BLaER1 (cell line): ENCODE measurements around the gene SLC38A8.

Experiments
- H3K27ac ChIP-seq: shearing (Covaris generic); formaldehyde crosslinking; 2 replicates; pipeline ENCODE4 v1.8.1; 2022
- H3K27me3 ChIP-seq: shearing (Covaris generic); formaldehyde crosslinking; 2 replicates; pipeline ENCODE4 v1.8.1; 2022
- H3K36me3 ChIP-seq: shearing (Covaris generic); formaldehyde crosslinking; 2 replicates; pipeline ENCODE4 v1.8.1; 2022
- H3K4me1 ChIP-seq: shearing (Covaris generic); formaldehyde crosslinking; 2 replicates; pipeline ENCODE4 v1.8.1; 2022
- H3K4me2 ChIP-seq: shearing (Covaris generic); formaldehyde crosslinking; 2 replicates; pipeline ENCODE4 v1.8.1; 2022
- H3K4me3 ChIP-seq: shearing (Covaris generic); formaldehyde crosslinking; 2 replicates; pipeline ENCODE4 v1.8.1; 2022
- H3K9ac ChIP-seq: shearing (Covaris generic); formaldehyde crosslinking; 2 replicates; pipeline ENCODE4 v1.8.1; 2022
- H3K9me3 ChIP-seq: shearing (Covaris generic); formaldehyde crosslinking; 2 replicates; pipeline ENCODE4 v1.8.1; 2022
- H4K20me1 ChIP-seq: shearing (Covaris generic); formaldehyde crosslinking; 2 replicates; pipeline ENCODE4 v1.8.1; 2022
- Cebpa-rat ChIP-seq: shearing (Covaris generic); IDR thresholded peaks from 2 replicates; pipeline ENCODE4 v1.8.1; 2022

SLC38A8 gene

DNA sequence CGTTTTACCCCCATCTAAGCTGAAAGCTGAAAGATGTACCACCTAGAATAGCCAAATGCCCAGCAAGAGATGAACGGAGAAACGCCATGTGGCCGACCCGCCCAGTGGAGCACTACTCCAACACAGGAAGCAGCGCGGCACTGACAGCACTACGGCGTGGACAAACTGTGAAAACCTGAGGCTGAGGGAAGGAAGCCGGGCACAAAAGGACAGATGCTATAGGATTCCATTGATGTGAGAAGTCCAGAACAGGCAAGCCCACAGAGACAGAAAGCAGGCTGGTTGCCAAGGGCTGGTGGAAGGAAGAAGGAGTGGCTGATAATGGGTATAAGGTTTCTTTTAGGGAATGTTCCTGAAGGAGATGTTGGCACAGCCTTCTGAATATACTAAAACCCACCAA lies 29.4 kb upstream of the SLC38A8 start:
- peaks cover 71% of the 10 kb centered on the region for H4K20me1 ChIP-seq
- H3K9ac ChIP-seq: no peak overlapping the region
- no peaks in the 10 kb centered on the region; the same call in 1 of the 2 replicates for H3K4me1 ChIP-seq
- no peaks in the 10 kb centered on the region for H3K27me3 ChIP-seq
- no peak for TF ChIP-seq Cebpa-rat
- H3K9me3 ChIP-seq: no peaks in the 10 kb centered on the region
- no peak overlapping the region for H3K4me2 ChIP-seq
- no peak overlapping the region for H3K27ac ChIP-seq
- H3K36me3 ChIP-seq: peaks cover 97% of the 10 kb centered on the region
- H3K4me3 ChIP-seq: no peak overlapping the region

DNA sequence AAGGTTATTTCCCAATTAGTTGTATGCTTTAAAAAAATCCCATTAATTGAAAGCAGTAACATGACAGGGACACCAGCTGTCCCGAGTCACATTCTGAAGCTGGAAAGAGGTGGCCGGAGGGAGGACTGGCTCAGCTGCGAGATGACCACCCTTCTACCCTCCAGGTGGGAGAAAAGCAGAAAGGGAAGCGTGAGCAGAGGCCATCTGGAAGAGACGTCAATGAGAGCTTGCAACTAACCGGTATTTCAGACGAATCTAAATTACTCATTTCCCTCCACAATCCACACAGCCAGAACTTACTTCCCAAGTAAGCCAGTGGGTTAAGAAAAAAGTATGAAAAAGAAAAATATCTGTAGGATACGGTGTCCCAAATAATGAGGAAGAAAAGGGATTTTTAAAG lies 28.5 kb upstream of the SLC38A8 start:
- H3K9me3 ChIP-seq: no peaks in the 10 kb centered on the region
- H3K27me3 ChIP-seq: no peaks in the 10 kb centered on the region
- H3K4me2 ChIP-seq: no peak overlapping the region
- no peak overlapping the region for H3K4me3 ChIP-seq
- H3K27ac ChIP-seq: no peak overlapping the region
- H3K36me3 ChIP-seq: peaks cover 95% of the 10 kb centered on the region
- H3K4me1 ChIP-seq: no peaks in the 10 kb centered on the region; the same call in 1 of the 2 replicates
- H3K9ac ChIP-seq: no peak overlapping the region
- peaks cover 69% of the 10 kb centered on the region for H4K20me1 ChIP-seq
- no peak for TF ChIP-seq Cebpa-rat

- no peaks in the 10 kb centered on the region for H3K9me3 ChIP-seq
- H3K4me2 ChIP-seq: no peak overlapping the region
- no peak for TF ChIP-seq Cebpa-rat
- H3K4me1 ChIP-seq: no peaks in the 10 kb centered on the region
- H3K4me3 ChIP-seq: no peak overlapping the region
- peaks cover 96% of the 10 kb centered on the region for H3K36me3 ChIP-seq
- H3K9ac ChIP-seq: no peak overlapping the region
- no peak overlapping the region for H3K27ac ChIP-seq
- H3K27me3 ChIP-seq: no peaks in the 10 kb centered on the region
- peaks cover 60% of the 10 kb centered on the region for H4K20me1 ChIP-seq
Observed at GRCh38 chr16:84069540-84069939, 26.9 kb upstream of the SLC38A8 start.

DNA sequence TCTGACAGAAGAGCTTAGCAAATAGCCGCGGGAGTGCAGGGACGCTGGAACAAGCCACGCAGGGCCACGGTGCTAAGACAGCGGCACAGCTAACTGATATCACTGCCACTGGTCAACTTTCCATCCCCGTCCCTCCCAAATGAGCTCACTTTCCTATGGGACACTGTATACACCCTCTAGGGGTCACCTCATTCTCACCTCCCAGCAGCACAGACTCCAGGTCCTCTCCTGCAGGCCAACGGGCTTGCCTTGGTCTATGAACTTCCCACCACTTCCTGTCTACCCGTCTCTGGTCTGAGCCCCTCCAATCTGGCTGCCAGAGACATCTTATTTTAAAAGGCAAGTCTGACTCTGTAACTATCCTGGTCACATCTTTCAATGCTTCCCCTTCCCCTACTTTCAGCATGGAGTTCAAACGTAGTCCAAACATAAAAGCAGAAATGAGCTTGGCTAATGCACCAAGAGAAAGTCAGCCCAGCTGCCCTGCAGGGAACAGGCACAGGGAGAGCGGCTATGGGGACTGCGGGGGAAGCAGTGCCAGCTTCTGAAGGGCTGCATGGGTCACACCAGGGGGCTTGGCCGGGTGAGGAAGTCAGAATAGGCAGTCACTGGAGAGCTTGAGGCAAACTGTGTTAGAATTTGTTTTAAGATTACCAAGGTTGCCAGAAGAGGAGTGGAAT lies 26.3 kb upstream of the SLC38A8 start:
- Histone ChIP-seq H3K27ac (no peak overlapping the region), H3K36me3 (peaks cover 96% of the 10 kb centered on the region), H3K4me2 (no peak overlapping the region), H4K20me1 (peaks cover 64% of the 10 kb centered on the region), H3K4me1 (no peaks in the 10 kb centered on the region), H3K4me3 (no peak overlapping the region), H3K9me3 (no peaks in the 10 kb centered on the region), H3K27me3 (no peaks in the 10 kb centered on the region), H3K9ac (no peak overlapping the region)
- TF ChIP-seq Cebpa-rat: no peak

DNA sequence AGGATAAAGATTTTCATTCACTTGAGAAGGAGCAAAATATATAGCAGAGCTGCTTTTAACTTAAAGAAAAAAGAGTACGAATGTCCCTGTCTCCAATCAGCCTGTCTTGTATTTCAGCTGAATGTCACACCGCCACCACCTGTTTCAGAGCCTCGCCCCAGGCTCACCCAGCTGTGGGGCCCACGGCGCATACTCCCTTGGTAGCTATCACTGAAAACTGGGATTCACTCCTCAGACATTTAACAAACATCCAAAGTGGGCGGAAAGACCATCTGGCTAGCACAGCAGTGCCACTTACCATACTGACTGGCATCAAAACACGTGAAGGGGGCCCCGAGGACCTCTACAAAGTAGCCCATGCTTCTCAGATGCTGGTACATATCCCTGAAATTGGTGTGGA lies 25.4 kb upstream of the SLC38A8 start:
- Histone ChIP-seq H3K9ac (no peak overlapping the region), H4K20me1 (peaks cover 70% of the 10 kb centered on the region), H3K4me2 (no peak overlapping the region), H3K36me3 (peaks cover 96% of the 10 kb centered on the region), H3K27me3 (no peaks in the 10 kb centered on the region), H3K4me1 (no peaks in the 10 kb centered on the region), H3K27ac (no peak overlapping the region), H3K9me3 (no peaks in the 10 kb centered on the region), H3K4me3 (no peak overlapping the region)
- no peak for TF ChIP-seq Cebpa-rat

DNA sequence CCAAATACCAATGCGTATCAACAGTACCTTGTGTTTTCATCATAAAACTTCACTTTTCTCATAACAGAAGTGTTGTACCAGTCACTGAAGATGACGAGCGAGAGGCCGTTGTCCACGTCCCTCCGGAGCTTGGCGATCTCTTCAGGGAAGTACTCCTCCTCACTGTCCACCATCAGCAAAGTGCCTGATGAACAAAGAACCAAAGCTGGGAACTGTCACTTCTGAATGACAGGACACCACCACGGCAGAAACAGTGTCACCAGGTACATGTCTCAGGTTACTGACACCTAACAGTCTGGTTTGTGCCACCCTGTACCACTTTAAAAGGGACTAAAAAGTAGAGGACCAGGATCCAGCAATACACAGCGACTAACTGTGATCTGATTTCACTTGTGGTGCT lies 25.0 kb upstream of the SLC38A8 start:
- no peak overlapping the region for H3K4me2 ChIP-seq
- H4K20me1 ChIP-seq: peaks cover 74% of the 10 kb centered on the region
- H3K9ac ChIP-seq: no peak overlapping the region
- TF ChIP-seq Cebpa-rat: no peak
- H3K4me3 ChIP-seq: no peak overlapping the region
- peaks cover 96% of the 10 kb centered on the region for H3K36me3 ChIP-seq
- no peaks in the 10 kb centered on the region for H3K9me3 ChIP-seq
- no peaks in the 10 kb centered on the region for H3K27me3 ChIP-seq
- no peaks in the 10 kb centered on the region for H3K4me1 ChIP-seq
- H3K27ac ChIP-seq: no peak overlapping the region

GRCh38 chr16:84065536-84066132 lies 23.0 kb upstream of the SLC38A8 start:
- Histone ChIP-seq H3K36me3 (peaks cover 97% of the 10 kb centered on the region), H3K9ac (no peak overlapping the region), H4K20me1 (peaks cover 75% of the 10 kb centered on the region)

DNA sequence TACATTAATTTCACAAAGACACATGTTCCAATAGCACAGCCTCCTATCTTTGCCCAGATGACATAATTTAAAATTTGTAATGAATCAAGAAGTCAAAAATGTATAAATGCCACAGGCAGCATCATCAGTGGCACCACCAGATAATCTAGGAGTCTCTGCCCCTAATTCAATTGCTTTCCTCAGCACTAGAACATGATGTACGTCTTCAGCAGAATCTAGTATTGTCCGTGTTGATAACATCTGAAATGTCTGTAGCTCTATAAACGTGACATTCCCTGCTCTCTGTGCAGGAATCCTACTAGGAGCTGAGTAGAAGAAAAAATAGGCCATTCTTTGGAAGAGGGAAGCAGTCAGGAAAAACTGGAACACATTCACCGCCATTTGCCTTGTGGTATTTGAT lies 21.4 kb upstream of the SLC38A8 start:
- Histone ChIP-seq H3K4me2 (no peak overlapping the region), H3K36me3 (peaks cover 98% of the 10 kb centered on the region), H3K27me3 (no peaks in the 10 kb centered on the region), H4K20me1 (peaks cover 72% of the 10 kb centered on the region), H3K4me3 (no peak overlapping the region), H3K4me1 (no peaks in the 10 kb centered on the region), H3K27ac (no peak overlapping the region), H3K9me3 (no peaks in the 10 kb centered on the region), H3K9ac (no peak overlapping the region)
- TF ChIP-seq Cebpa-rat: no peak

More at GRCh38 chr16:84065536-84066132, 23.0 kb upstream of the SLC38A8 start:
- H3K4me2 ChIP-seq: no peak overlapping the region
- H3K4me3 ChIP-seq: no peak overlapping the region
- no peak overlapping the region for H3K27ac ChIP-seq
- no peak for TF ChIP-seq Cebpa-rat
- no peaks in the 10 kb centered on the region for H3K27me3 ChIP-seq
- no peaks in the 10 kb centered on the region for H3K4me1 ChIP-seq
- H3K9me3 ChIP-seq: no peaks in the 10 kb centered on the region

- H3K4me2 ChIP-seq: no peak overlapping the region
- no peaks in the 10 kb centered on the region for H3K9me3 ChIP-seq
- H4K20me1 ChIP-seq: peaks cover 69% of the 10 kb centered on the region
- no peak overlapping the region for H3K4me3 ChIP-seq
- H3K27me3 ChIP-seq: no peaks in the 10 kb centered on the region
- peaks cover 98% of the 10 kb centered on the region for H3K36me3 ChIP-seq
- H3K9ac ChIP-seq: no peak overlapping the region
- H3K4me1 ChIP-seq: no peaks in the 10 kb centered on the region
- no peak for TF ChIP-seq Cebpa-rat
- no peak overlapping the region for H3K27ac ChIP-seq
Observed at GRCh38 chr16:84062734-84063640, 20.4 kb upstream of the SLC38A8 start.
